IMR-90 (cell line): ENCODE measurements around the gene IRS4. TPM values are rescaled to one million over a fixed set of nuclear protein-coding genes. Genes with fewer than 3 reads are reported as not detected.

Source experiments
- ATAC-seq: fragments of 200-7000 bp; cut with Tn5 transposase; 2 replicates; pipeline ENCODE4 v1.9.1; 2020; ENCODE audit warnings: low read depth, mild to moderate bottlenecking, moderate library complexity
- BruUV-seq: library from RNA; stranded (reverse); fragments of 400-500 nt; replicated peaks from 2 replicates; lab custom pipeline; 2021; lab: Mats Ljungman, UMichigan
- CTCF ChIA-PET: fragments of 300-600 bp; formaldehyde crosslinking; extraction: SDS; loops from one replicate; lab custom pipeline; 2021; ENCODE audit warnings: antibody characterized with exemption; lab: Yijun Ruan, JAX
- POLR2A ChIA-PET: fragments of 300-600 bp; sonication (Branson Sonifier 250); formaldehyde crosslinking; loops from one replicate; lab custom pipeline; 2022; ENCODE audit warnings: antibody characterized with exemption; ENCODE audit not compliant: unreplicated experiment; lab: Charles Lee
- DNase-seq: peaks from one replicate; pipeline ENCODE4 v3.0.0; 2013
- H2AFZ ChIP-seq: replicated peaks from 2 replicates; pipeline ENCODE3; 2013; ENCODE audit warnings: low read length, mild to moderate bottlenecking; ENCODE audit not compliant: poor library complexity
- H2AK5ac ChIP-seq: 2 replicates; pipeline ENCODE4 v1.6.1; 2013; ENCODE audit warnings: low read depth, low read length, inconsistent platforms
- H2AK9ac ChIP-seq: replicated peaks from 2 replicates; pipeline ENCODE3; 2013; ENCODE audit warnings: mild to moderate bottlenecking, low read depth, low read length, moderate library complexity; ENCODE audit not compliant: poor library complexity
- H2BK120ac ChIP-seq: 2 replicates; pipeline ENCODE4 v1.6.1; 2013; ENCODE audit warnings: low read depth, low read length, inconsistent platforms
- H2BK15ac ChIP-seq: 3 replicates; pipeline ENCODE4 v1.6.1; 2013; ENCODE audit warnings: low read depth, low read length, inconsistent platforms
- H2BK20ac ChIP-seq: 2 replicates; pipeline ENCODE4 v1.6.1; 2013; ENCODE audit warnings: low read depth, mild to moderate bottlenecking, inconsistent platforms, low read length, moderate library complexity
- H2BK5ac ChIP-seq: 2 replicates; pipeline ENCODE4 v1.6.1; 2013; ENCODE audit warnings: mild to moderate bottlenecking, low read depth, low read length, inconsistent platforms; ENCODE audit not compliant: poor library complexity, severe bottlenecking
- H3K14ac ChIP-seq: replicated peaks from 2 replicates; pipeline ENCODE4 v1.6.1; 2013; ENCODE audit warnings: low read depth, low read length, inconsistent platforms
- H3K18ac ChIP-seq: 2 replicates; pipeline ENCODE4 v1.6.1; 2013; ENCODE audit warnings: low read depth, low read length, control low read depth
- H3K23ac ChIP-seq: 2 replicates; pipeline ENCODE4 v1.6.1; 2013; ENCODE audit warnings: low read depth, low read length, inconsistent platforms
- H3K27ac ChIP-seq: 2 replicates; pipeline ENCODE4 v1.5.1; 2013; ENCODE audit warnings: mild to moderate bottlenecking, control low read depth, low read length; ENCODE audit not compliant: insufficient read depth
- H3K27me3 ChIP-seq: 2 replicates; pipeline ENCODE4 v1.6.1; 2013; ENCODE audit warnings: low read length; ENCODE audit not compliant: control insufficient read depth, insufficient read depth
- H3K36me3 ChIP-seq: 2 replicates; pipeline ENCODE4 v1.6.1; 2013; ENCODE audit warnings: low read length, mixed read lengths; ENCODE audit not compliant: control insufficient read depth, insufficient read depth
- H3K4ac ChIP-seq: 2 replicates; pipeline ENCODE4 v1.6.1; 2013; ENCODE audit warnings: low read depth, low read length, inconsistent platforms
- H3K4me1 ChIP-seq: 2 replicates; pipeline ENCODE4 v1.6.1; 2013; ENCODE audit warnings: low read length, mixed read lengths; ENCODE audit not compliant: control insufficient read depth, insufficient read depth
- H3K4me2 ChIP-seq: 2 replicates; pipeline ENCODE4 v1.6.1; 2013; ENCODE audit warnings: low read depth, mild to moderate bottlenecking, control low read depth, low read length, moderate library complexity
- H3K4me3 ChIP-seq: 2 replicates; pipeline ENCODE4 v1.5.1; 2013; ENCODE audit warnings: low read depth, mild to moderate bottlenecking, control low read depth, low read length, moderate library complexity; ENCODE audit not compliant: insufficient read depth
- H3K56ac ChIP-seq: 2 replicates; pipeline ENCODE4 v1.6.1; 2013; ENCODE audit warnings: low read length, inconsistent platforms; ENCODE audit not compliant: insufficient read depth; ENCODE audit errors: extremely low read depth
- H3K79me1 ChIP-seq, 2 experiments: 2 replicates each; pipeline ENCODE4 v1.6.1; 2013; ENCODE audit warnings: low read length in 2 of 2, inconsistent platforms in 1 of 2, low read depth in 1 of 2
- H3K9ac ChIP-seq: 2 replicates; pipeline ENCODE4 v1.6.1; 2013; ENCODE audit warnings: low read depth, low read length, control low read depth
- H3K9me1 ChIP-seq: 2 replicates; pipeline ENCODE4 v1.6.1; 2013; ENCODE audit warnings: low read length, inconsistent platforms; ENCODE audit not compliant: insufficient read depth
- H3K9me3 ChIP-seq: 2 replicates; pipeline ENCODE4 v1.6.1; 2013; ENCODE audit warnings: low read length; ENCODE audit not compliant: control insufficient read depth, insufficient read depth
- H4K20me1 ChIP-seq: 2 replicates; pipeline ENCODE4 v1.6.1; 2013; ENCODE audit warnings: low read length, inconsistent platforms; ENCODE audit not compliant: insufficient read depth
- H4K5ac ChIP-seq: 2 replicates; pipeline ENCODE4 v1.6.1; 2013; ENCODE audit warnings: mild to moderate bottlenecking, low read depth, low read length, control low read depth
- H4K8ac ChIP-seq, 2 experiments: 2 replicates each; pipeline ENCODE4 v1.6.1; 2013; ENCODE audit warnings: low read depth in 2 of 2, low read length in 2 of 2, control low read depth in 1 of 2, inconsistent platforms in 1 of 2
- H4K91ac ChIP-seq: 2 replicates; pipeline ENCODE4 v1.6.1; 2013; ENCODE audit warnings: low read depth, low read length, inconsistent platforms; ENCODE audit not compliant: insufficient read depth
- BHLHE40 ChIP-seq: fragments of 150-350 bp; IDR thresholded peaks from 2 replicates; pipeline ENCODE4 v1.6.1; 2016; ENCODE audit warnings: mild to moderate bottlenecking, low read depth, low read length
- CEBPB ChIP-seq: IDR thresholded peaks from 2 replicates; pipeline ENCODE4 v1.6.1; 2012; ENCODE audit warnings: low read depth, low read length, improper control_type of control experiment
- CHD1 ChIP-seq: IDR thresholded peaks from 2 replicates; pipeline ENCODE4 v1.6.1; 2012; ENCODE audit warnings: low read depth, low read length, improper control_type of control experiment
- CTCF ChIP-seq: conservative IDR thresholded peaks from 2 replicates; pipeline ENCODE4 v1.5.1; 2012; ENCODE audit warnings: mild to moderate bottlenecking, low read depth, low read length, improper control_type of control experiment
- ELK1 ChIP-seq: fragments of 150-350 bp; IDR thresholded peaks from 2 replicates; pipeline ENCODE4 v1.6.1; 2016; ENCODE audit warnings: low read depth, mild to moderate bottlenecking, low read length, moderate library complexity, borderline replicate concordance
- FOS ChIP-seq: fragments of 150-350 bp; IDR thresholded peaks from 2 replicates; pipeline ENCODE4 v1.6.1; 2016; ENCODE audit warnings: low read depth, low read length
- MAFK ChIP-seq: IDR thresholded peaks from 2 replicates; pipeline ENCODE4 v1.6.1; 2012; ENCODE audit warnings: low read depth, low read length, improper control_type of control experiment
- MAZ ChIP-seq: IDR thresholded peaks from 2 replicates; pipeline ENCODE4 v1.6.1; 2012; ENCODE audit warnings: low read depth, mild to moderate bottlenecking, low read length, improper control_type of control experiment, moderate library complexity, borderline replicate concordance
- MXI1 ChIP-seq: IDR thresholded peaks from 2 replicates; pipeline ENCODE4 v1.6.1; 2012; ENCODE audit warnings: low read depth, mild to moderate bottlenecking, low read length, moderate library complexity, borderline replicate concordance
- NFE2L2 ChIP-seq: fragments of 150-350 bp; IDR thresholded peaks from 2 replicates; pipeline ENCODE4 v1.6.1; 2016; ENCODE audit warnings: low read depth, mild to moderate bottlenecking, low read length
- POLR2A ChIP-seq: IDR thresholded peaks from 2 replicates; pipeline ENCODE4 v1.6.1; 2012; ENCODE audit warnings: mild to moderate bottlenecking, low read depth, low read length
- RAD21 ChIP-seq: IDR thresholded peaks from 2 replicates; pipeline ENCODE4 v1.6.1; 2012; ENCODE audit warnings: low read length, improper control_type of control experiment
- RCOR1 ChIP-seq: IDR thresholded peaks from 2 replicates; pipeline ENCODE4 v1.6.1; 2012; ENCODE audit warnings: mild to moderate bottlenecking, low read length, improper control_type of control experiment; ENCODE audit not compliant: insufficient replicate concordance
- RFX5 ChIP-seq: IDR thresholded peaks from 2 replicates; pipeline ENCODE4 v1.8.0; 2012; ENCODE audit warnings: low read depth, mild to moderate bottlenecking, low read length, moderate library complexity
- SMC3 ChIP-seq: fragments of 150-350 bp; IDR thresholded peaks from 2 replicates; pipeline ENCODE4 v1.6.1; 2016; ENCODE audit warnings: low read depth, mild to moderate bottlenecking, antibody characterized with exemption, low read length, moderate library complexity
- USF2 ChIP-seq: fragments of 150-350 bp; IDR thresholded peaks from 2 replicates; pipeline ENCODE4 v1.6.1; 2017; ENCODE audit warnings: mild to moderate bottlenecking, antibody characterized with exemption, low read length, low read depth
- WGBS, 2 experiments: methylation state at CpG; one replicate each; pipeline versions ENCODE4 v1.1.5 to v1.1.7; 2013; ENCODE audit warnings: missing lambda C conversion rate in 2 of 2; ENCODE audit not compliant: insufficient read length in 1 of 2; ENCODE audit errors: extremely low coverage in 2 of 2; 5-methylcytosine and 5-hydroxymethylcytosine counted together
- dilution Hi-C: fragments of 300-500 bp; cut with HindIII; formaldehyde crosslinking; loops from one replicate; pipeline ENCODE4 v1.14.3; 2018; ENCODE audit warnings: low sequenced_read_pairs; ENCODE audit not compliant: unreplicated experiment
- in situ Hi-C: fragments of 300-500 bp; cut with MboI; formaldehyde crosslinking; loops from 3 replicates; pipeline ENCODE4 v1.14.3; 2019; ENCODE audit warnings: low sequenced_read_pairs, inconsistent platforms, mixed read lengths
- intact Hi-C: fragments of 100-400 bp; cut with micrococcal nuclease; formaldehyde crosslinking; loops from 2 replicates; pipeline ENCODE4 v1.10.0; 2022
- polyA plus RNA-seq, 3 experiments: library from polyadenylated mRNA; depleted of rRNA; stranded (reverse); fragments of >200 nt; gene quantifications; 2 replicates each; pipeline ENCODE4 v1.2.3, GENCODE V29; 2012; ENCODE audit warnings: low replicate concordance in 1 of 3
- total RNA-seq: library from RNA; depleted of rRNA; stranded (reverse); fragments of >200 nt; gene quantifications from 2 replicates; pipeline ENCODE4 v1.2.3, GENCODE V29; 2012

The IRS4 gene
- total and polyA plus RNA-seq, 2 of the 4 experiments (the other 2 are of a cell fraction) = 0.02 TPM; not detected in 1

- H2BK5ac ChIP-seq = no peak overlapping the region
- ChIA-PET CTCF (no interaction called here), POLR2A (no interaction called here)
- intact Hi-C loops = no loop called here
- H4K5ac ChIP-seq = no peak overlapping the region
- no peak overlapping the region for H4K8ac ChIP-seq
- no peak overlapping the region for H3K4me3 ChIP-seq
- no peak overlapping the region for H3K23ac ChIP-seq
- H3K18ac ChIP-seq = no peak overlapping the region
- H4K20me1 ChIP-seq = no peaks in the 10 kb centered on the region
- TF ChIP-seq CHD1 = no peak
- no peak for TF ChIP-seq FOS
- no peak for TF ChIP-seq MAZ
- TF ChIP-seq CEBPB = no peak
- no peak for TF ChIP-seq RFX5
- TF ChIP-seq RCOR1 = no peak
- no peak for TF ChIP-seq ELK1
- no peak for TF ChIP-seq POLR2A
- TF ChIP-seq MXI1 = no peak
- TF ChIP-seq USF2 = no peak
- TF ChIP-seq BHLHE40 = no peak
- TF ChIP-seq SMC3 = no peak
- no peak for TF ChIP-seq NFE2L2
- no peak for TF ChIP-seq RAD21
- TF ChIP-seq CTCF = no peak
- no peak for TF ChIP-seq MAFK
- ATAC-seq (peak; percentile 23; the same call in 1 of the 2 replicates), DNase-seq (no peak)
- in situ Hi-C loops = no loop called here
- H3K27ac ChIP-seq = no peak overlapping the region
- no peak overlapping the region for H4K91ac ChIP-seq
- H3K36me3 ChIP-seq = no peaks in the 10 kb centered on the region
- peaks cover 52% of the 10 kb centered on the region for H3K27me3 ChIP-seq
- no TSS peak for BruUV-seq
- no peak overlapping the region for H3K9ac ChIP-seq
- H3K4ac ChIP-seq = no peak overlapping the region
- H2BK20ac ChIP-seq = no peak overlapping the region
- H2AK9ac ChIP-seq = no peak overlapping the region
- H2BK120ac ChIP-seq = no peak overlapping the region
- H2BK15ac ChIP-seq = no peak overlapping the region
- no peak overlapping the region for H2AFZ ChIP-seq
- no peak overlapping the region for H3K14ac ChIP-seq
- no peak overlapping the region for H2AK5ac ChIP-seq
- no peaks in the 10 kb centered on the region for H3K4me1 ChIP-seq
- peaks cover 11% of the 10 kb centered on the region; the same call in 1 of the 2 replicates for H3K9me3 ChIP-seq
- H3K9me1 ChIP-seq = no peaks in the 10 kb centered on the region
- no peak overlapping the region for H3K4me2 ChIP-seq
- WGBS, 2 experiments = 21% methylated on average over 19 of the region's 39 CpGs; no CpG with 5 or more reads in 1 of the 2 experiments
- H3K56ac ChIP-seq = no peak overlapping the region
- dilution Hi-C loops = no loop called here
- H3K79me1 ChIP-seq = no peaks in the 10 kb centered on the region
Measured at GRCh38 chrX:108732630-108733321, 3.6 kb downstream of the IRS4 start.
